Measurements from ENCODE around the gene LMCD1. TPM values are rescaled to one million over a fixed set of nuclear protein-coding genes. Genes with fewer than 3 reads are reported as not detected.

The LMCD1 gene
- total RNA-seq, 2 donors from 2014 or later = 0.85 to 0.89 TPM

- H3K27me3 Mint-ChIP-seq = peaks cover 1% of the 10 kb centered on the region
- ATAC-seq = no peak
- H3K4me1 Mint-ChIP-seq = no peaks in the 10 kb centered on the region
- H3K36me3 Mint-ChIP-seq (ENCODE audit: low read depth) = no peaks in the 10 kb centered on the region
- no peak overlapping the region for H3K4me3 Mint-ChIP-seq
- no peaks in the 10 kb centered on the region for H3K9me3 ChIP-seq (ENCODE audit: control insufficient read depth, low read length, poor library complexity, severe bottlenecking)
- DNase-seq = no peak
- H3K27ac Mint-ChIP-seq = no peak overlapping the region
These were observed 29.1 kb upstream of the LMCD1 start for GRCh38 chr3:8472549-8472948.

- no peaks in the 10 kb centered on the region for H3K36me3 Mint-ChIP-seq (ENCODE audit: low read depth)
- DNase-seq (no peak), ATAC-seq (no peak)
- no peaks in the 10 kb centered on the region for H3K4me1 Mint-ChIP-seq
- H3K27ac Mint-ChIP-seq = no peak overlapping the region
- H3K4me3 Mint-ChIP-seq = no peak overlapping the region
- H3K9me3 ChIP-seq (ENCODE audit: control insufficient read depth, low read length, poor library complexity, severe bottlenecking) = no peaks in the 10 kb centered on the region
- no peaks in the 10 kb centered on the region for H3K27me3 Mint-ChIP-seq
These were observed 28.6 kb upstream of the LMCD1 start for GRCh38 chr3:8473029-8473428.

DNA sequence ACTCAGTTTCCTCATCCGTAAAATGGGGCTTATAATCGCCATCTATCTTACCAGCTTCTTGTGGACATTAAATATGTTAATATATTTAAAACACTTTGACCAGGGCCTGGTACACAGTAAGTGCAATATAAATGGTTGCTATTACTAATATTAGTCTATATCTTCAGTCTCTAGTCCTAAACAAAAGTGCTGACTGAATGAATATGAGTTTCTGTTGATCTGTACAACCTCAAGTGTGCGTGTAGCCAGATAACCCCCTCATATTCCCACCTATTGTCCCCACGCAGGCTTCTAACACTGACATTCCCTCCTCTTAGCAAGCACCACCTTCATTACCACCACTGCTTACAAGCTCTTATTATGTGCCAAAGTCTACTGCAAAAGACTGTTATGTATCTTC is 27.6 kb upstream of the LMCD1 start:
- ATAC-seq = no peak
- H3K9me3 ChIP-seq (ENCODE audit: control insufficient read depth, low read length, poor library complexity, severe bottlenecking) = no peaks in the 10 kb centered on the region
- Mint-ChIP-seq H3K27me3 (no peaks in the 10 kb centered on the region), H3K36me3 (ENCODE audit: low read depth) (no peaks in the 10 kb centered on the region), H3K4me3 (no peak overlapping the region), H3K27ac (no peak overlapping the region), H3K4me1 (no peaks in the 10 kb centered on the region)
- DNase-seq = no peak

- Mint-ChIP-seq H3K4me3 (no peak overlapping the region), H3K27me3 (no peaks in the 10 kb centered on the region), H3K4me1 (no peaks in the 10 kb centered on the region), H3K27ac (no peak overlapping the region), H3K36me3 (ENCODE audit: low read depth) (no peaks in the 10 kb centered on the region)
- DNase-seq (no peak), ATAC-seq (no peak)
- H3K9me3 ChIP-seq (ENCODE audit: control insufficient read depth, low read length, poor library complexity, severe bottlenecking) = no peaks in the 10 kb centered on the region
These were observed 26.6 kb upstream of the LMCD1 start for GRCh38 chr3:8474991-8475390.

GRCh38 chr3:8480699-8481098 is 20.9 kb upstream of the LMCD1 start:
- H3K4me1 Mint-ChIP-seq = no peaks in the 10 kb centered on the region
- H3K36me3 Mint-ChIP-seq (ENCODE audit: low read depth) = no peaks in the 10 kb centered on the region
- H3K4me3 Mint-ChIP-seq = no peak overlapping the region
- no peaks in the 10 kb centered on the region for H3K9me3 ChIP-seq (ENCODE audit: control insufficient read depth, low read length, poor library complexity, severe bottlenecking)
- no peak overlapping the region for H3K27ac Mint-ChIP-seq
- ATAC-seq (no peak), DNase-seq (no peak)
- no peaks in the 10 kb centered on the region for H3K27me3 Mint-ChIP-seq

DNA sequence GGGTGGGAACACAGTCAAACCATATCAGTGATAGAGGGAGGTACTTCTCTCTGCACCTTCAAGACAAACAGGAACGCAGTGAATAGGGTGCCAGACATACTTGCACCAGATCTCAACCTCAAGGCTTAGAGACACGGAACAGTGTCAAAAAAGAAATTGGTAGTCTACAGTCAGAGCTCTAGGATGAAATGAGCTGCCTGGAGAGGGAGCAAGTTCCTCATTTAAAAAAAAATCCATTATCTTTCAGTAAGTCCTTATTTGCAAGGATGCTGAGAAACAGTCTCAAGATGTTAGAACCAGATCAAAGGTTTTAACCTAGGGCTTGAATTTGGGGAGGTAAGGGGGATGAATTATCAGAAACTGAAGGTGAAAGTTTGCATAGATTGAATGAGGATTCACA is 20.2 kb upstream of the LMCD1 start:
- H3K4me3 Mint-ChIP-seq = no peak overlapping the region
- DNase-seq = no peak

GRCh38 chr3:8482263-8482662 is 19.4 kb upstream of the LMCD1 start:
- no peak for ATAC-seq
- Mint-ChIP-seq H3K4me3 (no peak overlapping the region), H3K4me1 (no peaks in the 10 kb centered on the region), H3K27ac (no peak overlapping the region), H3K27me3 (no peaks in the 10 kb centered on the region), H3K36me3 (ENCODE audit: low read depth) (no peaks in the 10 kb centered on the region)
- DNase-seq = no peak
- H3K9me3 ChIP-seq (ENCODE audit: control insufficient read depth, low read length, poor library complexity, severe bottlenecking) = no peaks in the 10 kb centered on the region

More for the DNA sequence above, 20.2 kb upstream of the LMCD1 start:
- Mint-ChIP-seq H3K4me1 (no peaks in the 10 kb centered on the region), H3K27ac (no peak overlapping the region), H3K27me3 (no peaks in the 10 kb centered on the region), H3K36me3 (ENCODE audit: low read depth) (no peaks in the 10 kb centered on the region)
- no peak for ATAC-seq
- no peaks in the 10 kb centered on the region for H3K9me3 ChIP-seq (ENCODE audit: control insufficient read depth, low read length, poor library complexity, severe bottlenecking)

GRCh38 chr3:8482960-8483665 is 18.5 kb upstream of the LMCD1 start:
- Mint-ChIP-seq H3K27me3 (no peaks in the 10 kb centered on the region), H3K4me3 (no peak overlapping the region), H3K36me3 (ENCODE audit: low read depth) (no peaks in the 10 kb centered on the region), H3K27ac (no peak overlapping the region), H3K4me1 (no peaks in the 10 kb centered on the region)
- H3K9me3 ChIP-seq (ENCODE audit: control insufficient read depth, low read length, poor library complexity, severe bottlenecking) = no peaks in the 10 kb centered on the region
- no peak for DNase-seq
- ATAC-seq = no peak

DNA sequence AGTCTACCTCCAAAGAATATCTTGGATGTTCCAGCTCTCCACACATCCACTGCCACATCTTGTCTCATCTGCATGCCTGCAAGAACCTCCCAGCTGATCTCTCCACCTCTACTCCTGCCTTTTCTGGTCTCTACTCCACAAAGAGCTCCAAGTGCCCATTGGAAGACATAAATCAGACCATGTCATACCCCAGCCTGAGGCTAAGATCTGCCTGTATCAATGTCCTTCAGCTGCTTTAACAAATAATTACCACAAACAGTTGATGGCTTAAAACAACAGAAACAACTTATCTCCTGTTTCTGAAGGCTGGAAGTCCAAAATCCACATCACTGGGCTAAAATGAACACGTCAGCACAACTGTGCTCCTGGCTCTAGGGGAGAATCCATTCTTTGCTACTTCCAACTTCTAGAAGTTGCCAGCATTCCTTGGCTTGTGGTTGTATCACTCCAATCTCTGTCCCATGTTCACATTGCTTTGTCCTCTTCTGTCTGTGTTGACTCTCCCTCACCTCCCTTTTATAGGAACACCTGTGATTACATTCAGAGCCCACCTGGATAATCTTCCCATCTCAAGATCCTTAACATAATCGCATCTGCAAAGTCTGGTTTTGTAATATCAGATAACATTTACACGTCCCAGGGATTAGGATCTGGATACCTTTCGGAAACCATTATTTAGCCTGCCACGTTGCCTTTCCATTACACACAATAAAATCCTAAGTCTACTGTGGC is 17.0 kb upstream of the LMCD1 start:
- no peak for ATAC-seq

DNA sequence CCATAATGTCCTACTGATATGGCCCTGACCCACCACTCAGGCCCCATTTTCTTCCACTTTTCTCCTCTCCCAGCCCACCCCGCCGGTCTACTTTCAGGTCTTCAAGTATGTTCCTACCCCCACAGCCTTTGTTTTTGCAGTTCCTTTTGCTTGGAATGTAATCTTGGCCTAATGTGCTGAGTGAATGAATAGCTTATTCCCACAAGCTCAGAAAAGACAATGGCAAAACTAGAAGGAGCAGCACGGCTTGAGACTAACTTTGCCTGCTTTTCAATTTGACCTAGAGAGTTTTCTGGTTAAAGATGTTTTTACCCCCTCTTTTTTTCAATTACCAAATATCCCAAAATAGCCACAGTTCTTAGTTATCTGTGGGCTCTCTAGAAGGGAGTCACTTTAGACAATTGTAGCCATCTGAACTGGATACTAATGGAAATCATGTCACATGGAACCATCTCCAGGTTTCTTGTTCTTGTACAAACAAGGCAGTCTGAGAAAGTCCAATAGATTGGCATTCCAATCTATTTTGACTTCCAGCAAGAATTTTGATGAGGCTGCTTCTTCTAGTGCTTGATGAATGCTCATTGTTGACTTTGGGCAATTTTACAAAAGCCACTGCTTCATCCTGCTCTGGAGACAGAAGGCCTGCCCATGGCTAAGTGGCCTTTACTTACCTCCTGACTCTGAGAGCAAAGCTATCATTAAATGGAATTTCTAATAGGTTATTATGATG is 16.3 kb upstream of the LMCD1 start:
- no peak overlapping the region for H3K27ac Mint-ChIP-seq
- H3K9me3 ChIP-seq (ENCODE audit: control insufficient read depth, low read length, poor library complexity, severe bottlenecking) = no peaks in the 10 kb centered on the region
- no peaks in the 10 kb centered on the region for H3K36me3 Mint-ChIP-seq (ENCODE audit: low read depth)
- H3K27me3 Mint-ChIP-seq = no peaks in the 10 kb centered on the region
- no peak overlapping the region for H3K4me3 Mint-ChIP-seq
- ATAC-seq (no peak), DNase-seq (no peak)
- no peaks in the 10 kb centered on the region for H3K4me1 Mint-ChIP-seq

More for the DNA sequence above, 17.0 kb upstream of the LMCD1 start:
- H3K27ac Mint-ChIP-seq = no peak overlapping the region
- DNase-seq = no peak
- no peaks in the 10 kb centered on the region for H3K27me3 Mint-ChIP-seq
- H3K9me3 ChIP-seq (ENCODE audit: control insufficient read depth, low read length, poor library complexity, severe bottlenecking) = no peaks in the 10 kb centered on the region
- H3K4me1 Mint-ChIP-seq = no peaks in the 10 kb centered on the region
- H3K4me3 Mint-ChIP-seq = no peak overlapping the region
- H3K36me3 Mint-ChIP-seq (ENCODE audit: low read depth) = no peaks in the 10 kb centered on the region

GRCh38 chr3:8485943-8486342 is 15.7 kb upstream of the LMCD1 start:
- no peaks in the 10 kb centered on the region for H3K9me3 ChIP-seq (ENCODE audit: control insufficient read depth, low read length, poor library complexity, severe bottlenecking)
- Mint-ChIP-seq H3K27ac (no peak overlapping the region), H3K36me3 (ENCODE audit: low read depth) (no peaks in the 10 kb centered on the region), H3K27me3 (no peaks in the 10 kb centered on the region), H3K4me3 (no peak overlapping the region), H3K4me1 (no peaks in the 10 kb centered on the region)
- ATAC-seq = no peak
- DNase-seq = no peak

GRCh38 chr3:8486434-8486833 is 15.2 kb upstream of the LMCD1 start:
- no peak for ATAC-seq
- no peaks in the 10 kb centered on the region for H3K4me1 Mint-ChIP-seq

GRCh38 chr3:8486936-8487335 is 14.7 kb upstream of the LMCD1 start:
- Mint-ChIP-seq H3K27me3 (peaks cover 3% of the 10 kb centered on the region), H3K4me1 (no peaks in the 10 kb centered on the region), H3K4me3 (no peak overlapping the region), H3K36me3 (ENCODE audit: low read depth) (no peaks in the 10 kb centered on the region), H3K27ac (no peak overlapping the region)
- no peaks in the 10 kb centered on the region for H3K9me3 ChIP-seq (ENCODE audit: control insufficient read depth, low read length, poor library complexity, severe bottlenecking)
- DNase-seq (no peak), ATAC-seq (no peak)

More at GRCh38 chr3:8486434-8486833, 15.2 kb upstream of the LMCD1 start:
- H3K27ac Mint-ChIP-seq = no peak overlapping the region
- no peak overlapping the region for H3K4me3 Mint-ChIP-seq
- H3K36me3 Mint-ChIP-seq (ENCODE audit: low read depth) = no peaks in the 10 kb centered on the region
- H3K27me3 Mint-ChIP-seq = no peaks in the 10 kb centered on the region
- DNase-seq = no peak
- no peaks in the 10 kb centered on the region for H3K9me3 ChIP-seq (ENCODE audit: control insufficient read depth, low read length, poor library complexity, severe bottlenecking)
